NCI-H1105 (cell line): ENCODE measurements around the gene SIAH3.
"Not testable (repeated sequence)": the region's sequence is repeated elsewhere in the genome, so short reads cannot be mapped to it uniquely, and the experiment has no call there.

ENCODE experiments used
- DNase-seq: peaks from one replicate; lab custom pipeline; 2025; lab: John Stamatoyannopoulos, UW

The SIAH3 gene

DNA sequence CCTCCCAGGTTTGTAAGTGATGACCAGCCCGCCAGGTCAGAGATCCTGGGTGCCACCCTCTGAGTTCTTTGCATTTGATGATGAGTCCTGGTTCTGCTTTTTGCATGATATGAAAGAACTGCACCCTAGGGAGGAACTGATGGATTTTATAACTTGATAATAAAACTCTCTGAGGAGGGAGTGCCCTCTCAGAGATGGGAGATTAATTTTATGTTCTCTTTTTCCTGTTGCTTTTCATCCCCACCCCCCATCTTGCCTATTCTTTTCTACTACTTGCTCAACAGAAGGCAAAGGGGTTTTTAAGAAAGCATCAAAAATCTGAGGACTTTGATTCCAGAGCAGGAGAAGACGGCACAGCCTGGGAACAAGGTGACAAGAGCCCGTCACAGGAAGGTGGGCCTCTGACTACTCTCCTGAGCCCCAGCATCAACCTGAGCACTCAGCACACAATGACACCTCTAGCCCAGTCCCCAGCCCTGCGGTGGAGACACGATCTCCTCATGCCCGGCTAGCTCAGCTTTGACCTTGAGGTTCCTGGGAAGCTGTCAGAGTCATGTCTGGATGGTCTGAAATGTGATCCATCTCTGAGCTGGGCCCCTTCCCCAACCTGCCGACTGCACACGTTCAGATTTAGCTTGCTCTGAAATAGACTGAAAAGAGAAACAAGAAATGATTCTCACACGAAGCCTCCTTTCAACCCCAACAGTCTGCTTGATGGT lies 69.1 kb downstream of the SIAH3 start:
- DNase-seq, result no peak

GRCh38 chr13:45781553-45782326 lies 69.8 kb downstream of the SIAH3 start:
- peak; percentile 85 for DNase-seq

DNA sequence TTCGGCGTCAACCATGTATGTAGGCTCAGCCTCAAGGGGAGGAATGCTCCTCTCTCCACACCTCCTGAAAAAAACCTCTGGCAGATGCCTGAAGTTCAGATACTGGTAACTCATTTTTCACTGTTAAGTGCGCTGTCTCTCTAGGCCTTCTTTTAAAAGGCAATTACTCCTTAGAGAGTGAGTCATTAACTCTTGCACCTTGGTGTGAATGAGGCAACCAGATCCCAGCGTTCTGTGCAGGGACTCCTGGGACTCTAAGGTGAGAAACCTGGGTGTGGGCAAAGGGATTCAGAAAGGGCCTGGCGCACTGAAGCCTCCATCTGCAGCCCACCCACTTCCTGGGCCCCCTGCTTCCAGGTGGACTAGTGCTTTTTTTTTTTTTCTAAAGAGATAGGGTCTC lies 71.7 kb downstream of the SIAH3 start:
- DNase-seq, result no peak

DNA sequence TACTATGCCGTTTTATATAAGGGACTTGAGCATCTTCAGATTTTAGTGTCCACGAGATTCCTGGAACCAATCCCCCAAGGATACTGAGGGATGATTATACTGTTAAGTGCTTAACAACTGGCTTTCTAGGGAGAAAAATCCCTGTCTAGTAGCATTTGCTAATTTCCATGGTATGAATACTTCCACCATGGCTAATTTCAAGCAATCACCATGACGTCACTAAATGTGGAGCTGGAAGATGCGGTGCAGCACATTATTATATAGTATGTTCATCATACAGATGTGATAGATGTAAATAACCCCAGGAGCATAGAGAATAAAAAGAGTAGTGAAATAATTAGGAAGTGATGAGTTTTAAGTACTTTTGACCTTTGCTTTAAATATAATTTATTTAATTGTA lies 72.7 kb downstream of the SIAH3 start:
- DNase-seq, result no peak

DNA sequence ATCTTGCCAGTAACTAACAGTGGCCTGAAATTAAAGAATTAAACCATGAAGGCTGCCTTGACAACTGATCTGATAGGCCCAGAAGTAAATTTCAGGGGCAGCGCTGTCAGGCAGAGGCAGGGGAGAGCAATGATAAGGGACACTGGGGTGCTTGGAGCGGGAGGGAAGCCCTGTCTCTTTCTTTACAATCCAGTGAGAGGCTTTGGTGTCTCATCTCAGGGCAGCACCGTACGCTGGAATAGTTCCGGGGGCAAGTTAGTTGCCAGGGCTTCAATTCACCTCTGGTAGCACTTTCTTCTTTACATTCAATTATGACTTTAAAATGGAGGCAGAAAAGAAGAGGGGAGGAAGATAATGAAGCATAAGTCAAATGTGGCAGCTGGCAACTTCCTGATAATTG lies 74.8 kb downstream of the SIAH3 start:
- no peak for DNase-seq

GRCh38 chr13:45775401-45775963 lies 76.1 kb downstream of the SIAH3 start:
- DNase-seq, result no peak

DNA sequence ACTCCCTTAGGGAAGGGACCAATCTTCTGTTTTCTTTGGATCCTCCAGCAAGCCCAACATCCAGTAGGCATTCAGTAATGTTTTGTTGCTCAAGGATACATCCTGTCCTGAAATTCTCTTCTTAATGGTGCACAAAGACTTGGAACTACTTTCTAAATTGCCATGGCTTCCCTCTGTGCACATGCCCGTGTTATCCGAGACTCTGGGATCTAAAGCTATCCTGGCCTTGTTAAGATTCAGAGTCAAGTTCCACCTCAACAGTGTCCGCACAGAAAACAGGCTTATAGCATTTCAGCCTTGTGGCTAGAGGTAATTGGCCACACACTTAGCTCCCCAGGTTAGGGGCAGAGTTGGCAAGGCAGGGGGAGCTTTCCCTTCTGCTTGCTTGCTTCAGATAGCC lies 77.6 kb downstream of the SIAH3 start:
- DNase-seq, result no peak

- DNase-seq, result no peak
These were observed 78.3 kb downstream of the SIAH3 start for GRCh38 chr13:45773236-45773635.

DNA sequence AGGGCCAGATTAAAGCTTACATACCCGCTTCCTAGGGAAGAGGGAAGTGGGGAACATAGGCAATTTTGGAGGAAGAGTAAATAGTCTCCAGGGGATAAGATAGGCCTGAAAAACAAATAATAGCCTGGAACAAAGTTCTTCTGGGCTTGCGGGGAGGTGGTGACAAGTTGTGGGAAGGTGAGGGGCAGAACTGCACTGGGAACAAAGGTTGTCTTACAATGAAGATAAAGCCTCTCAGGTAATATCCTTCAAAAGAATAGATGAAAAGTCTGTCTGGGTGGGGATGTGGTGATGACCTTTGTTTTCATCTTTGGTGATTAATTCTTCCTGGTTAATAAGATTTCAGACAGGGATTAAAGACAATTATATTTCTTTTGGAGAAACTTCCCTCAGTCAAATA lies 80.7 kb downstream of the SIAH3 start:
- no peak for DNase-seq

DNA sequence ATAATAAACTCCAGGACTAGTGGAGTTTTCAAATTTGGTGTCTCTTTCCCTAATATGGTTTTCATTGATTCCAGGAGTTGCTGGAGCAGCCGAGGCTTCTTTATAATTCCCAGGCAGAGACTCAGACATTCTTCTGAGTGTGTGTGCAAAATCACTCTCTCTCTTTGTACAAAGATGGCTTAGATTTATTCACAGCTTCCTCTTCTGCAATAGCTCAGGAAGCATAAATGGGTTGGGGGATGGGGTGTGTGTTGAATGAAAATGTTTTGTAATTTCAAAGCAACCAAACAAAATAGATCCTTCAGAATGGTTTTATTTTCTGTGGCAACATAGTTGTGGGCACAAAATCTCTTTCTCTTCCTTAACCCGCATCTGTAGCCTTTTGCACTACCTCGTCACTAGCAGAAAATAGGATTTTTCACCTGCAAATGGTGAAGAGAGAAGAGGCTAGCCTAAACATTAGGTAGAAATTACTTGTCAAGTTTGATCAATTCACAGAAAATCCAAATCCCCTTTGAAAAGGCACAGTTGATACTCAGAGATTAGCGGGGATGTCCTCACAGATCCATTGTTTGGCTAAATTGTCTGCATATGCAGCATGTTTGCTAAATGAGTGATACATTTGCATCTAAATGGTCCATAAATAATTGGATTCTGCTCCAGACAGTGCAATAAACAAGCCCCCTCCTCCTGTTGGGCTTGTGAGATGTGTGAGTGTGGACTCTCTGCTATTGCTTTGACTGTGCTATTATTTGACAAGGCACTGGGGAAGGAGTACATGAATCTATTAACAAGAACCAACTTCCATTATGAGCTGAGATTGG lies 82.7 kb downstream of the SIAH3 start:
- DNase-seq, result no peak

DNA sequence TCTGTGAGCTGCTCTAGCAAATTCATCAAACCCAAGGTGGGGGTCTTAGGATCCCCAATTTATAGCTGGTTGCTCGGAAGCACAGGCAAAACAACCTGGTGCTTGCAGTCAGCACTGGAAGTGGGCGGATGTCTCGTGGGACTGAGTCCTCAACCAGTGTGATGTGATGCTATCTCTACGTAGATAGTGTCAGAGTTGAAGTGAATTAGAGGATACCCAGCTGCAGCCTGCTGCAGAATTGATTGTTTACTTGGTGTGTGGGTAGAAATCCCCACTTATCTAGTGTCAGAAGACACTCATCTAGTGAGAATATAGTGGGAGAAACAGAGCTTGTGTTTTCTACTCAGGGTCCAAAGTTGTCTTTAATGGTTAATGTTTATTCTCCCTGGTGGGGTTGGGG lies 86.1 kb downstream of the SIAH3 start:
- DNase-seq, result no peak

DNA sequence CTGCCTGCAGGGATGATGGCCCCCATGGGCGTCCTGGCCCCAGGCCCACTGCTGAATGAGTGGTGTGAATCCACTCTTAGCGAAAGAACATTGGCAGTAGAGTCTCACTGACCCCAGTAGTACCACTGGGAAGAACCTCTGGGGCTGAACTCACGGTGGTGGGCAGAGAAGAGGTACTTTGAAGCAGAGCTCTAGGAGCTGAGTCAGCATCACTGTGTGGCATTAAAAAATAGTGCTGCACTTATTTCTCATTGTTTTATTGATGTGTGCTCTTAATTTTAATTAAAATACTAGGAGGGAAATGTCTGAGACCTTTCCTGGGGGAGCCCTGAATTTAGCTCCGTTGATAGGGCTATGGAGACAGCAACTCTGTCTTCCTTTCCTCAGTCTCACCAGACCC lies 88.1 kb downstream of the SIAH3 start:
- DNase-seq, result no peak

- not testable (repeated sequence) for DNase-seq
These were observed 94.0 kb downstream of the SIAH3 start for GRCh38 chr13:45757589-45757988.

GRCh38 chr13:45756498-45756897 lies 95.1 kb downstream of the SIAH3 start:
- not testable (repeated sequence) for DNase-seq

DNA sequence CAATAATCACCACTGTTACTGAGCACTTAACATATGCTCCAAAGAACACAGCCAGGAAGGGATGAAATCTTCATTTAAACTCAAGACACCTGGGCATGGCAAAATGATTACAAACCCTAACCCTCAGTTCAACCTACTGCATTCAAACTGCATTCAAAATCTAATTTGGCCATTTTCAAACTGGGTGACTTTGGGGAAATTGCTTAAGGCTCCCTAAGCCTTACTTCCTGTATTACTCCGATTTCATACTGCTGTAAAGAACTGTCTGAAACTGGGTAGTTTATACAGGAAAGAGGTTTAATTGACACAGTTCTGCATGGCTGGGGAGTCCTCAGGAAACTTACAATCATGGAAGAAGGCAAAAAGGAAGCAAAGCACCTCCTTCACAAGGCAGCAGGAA lies 99.0 kb downstream of the SIAH3 start:
- no peak for DNase-seq

GRCh38 chr13:45751885-45752284 lies 99.7 kb downstream of the SIAH3 start:
- DNase-seq, result no peak

DNA sequence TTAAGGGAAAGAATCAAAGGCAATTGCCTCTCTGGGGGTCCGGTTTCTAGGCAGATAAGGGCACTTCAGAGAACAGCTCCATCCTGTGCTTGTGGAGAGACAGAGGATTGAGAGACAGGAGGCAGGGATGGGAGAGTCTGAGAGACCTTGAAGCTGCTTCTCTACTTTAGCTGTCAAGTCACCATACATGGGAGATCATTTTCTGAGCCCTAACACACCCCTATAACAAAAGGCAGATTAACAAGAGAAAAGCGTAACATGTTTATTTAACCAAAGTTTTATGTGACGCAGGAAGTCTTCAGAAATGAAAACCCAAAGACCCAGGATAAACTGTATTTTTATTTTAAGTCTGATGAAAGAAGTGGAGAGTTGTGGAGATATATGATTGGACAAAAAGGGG lies 101.0 kb downstream of the SIAH3 start:
- no peak for DNase-seq

DNA sequence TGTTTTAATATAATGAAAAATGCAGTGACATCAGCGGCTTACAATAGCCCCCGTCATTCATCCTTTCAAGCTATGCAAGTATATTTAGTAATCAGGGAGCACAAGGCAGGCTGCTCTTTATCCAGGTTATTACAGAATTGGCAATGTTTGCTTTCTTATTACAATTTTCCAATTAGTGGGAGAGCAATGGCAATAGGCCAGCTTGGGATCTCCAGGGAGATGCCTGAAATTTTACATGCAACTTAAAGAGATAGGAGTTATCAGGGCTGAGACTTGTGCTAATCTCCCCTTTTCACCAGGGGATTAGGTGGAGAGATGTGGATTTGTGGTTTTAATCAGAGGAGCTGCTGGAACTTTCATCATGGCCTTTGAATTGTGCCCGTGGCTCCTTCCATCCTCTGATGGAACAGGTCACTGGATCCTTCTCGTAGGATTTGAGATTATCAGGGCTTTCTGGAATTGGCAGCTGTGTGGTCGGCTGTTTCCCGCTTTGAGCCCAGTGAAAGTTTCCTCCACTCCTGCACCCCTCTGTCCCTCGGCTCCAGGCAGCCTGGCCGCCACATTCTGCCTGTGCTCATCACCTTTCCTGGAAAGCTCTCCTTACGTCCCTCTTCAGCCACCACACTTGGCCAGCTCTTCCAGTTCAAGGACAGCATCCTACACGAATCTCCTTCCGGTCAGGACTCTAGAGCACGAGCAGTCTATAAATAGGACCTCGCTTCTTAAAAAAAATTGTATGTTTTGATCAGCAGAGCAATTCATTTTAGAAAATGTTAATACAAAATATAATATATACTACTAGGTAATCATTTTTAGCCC lies 102.4 kb downstream of the SIAH3 start:
- peak; percentile 23 for DNase-seq

GRCh38 chr13:45747071-45747470 lies 104.5 kb downstream of the SIAH3 start:
- no peak for DNase-seq

DNA sequence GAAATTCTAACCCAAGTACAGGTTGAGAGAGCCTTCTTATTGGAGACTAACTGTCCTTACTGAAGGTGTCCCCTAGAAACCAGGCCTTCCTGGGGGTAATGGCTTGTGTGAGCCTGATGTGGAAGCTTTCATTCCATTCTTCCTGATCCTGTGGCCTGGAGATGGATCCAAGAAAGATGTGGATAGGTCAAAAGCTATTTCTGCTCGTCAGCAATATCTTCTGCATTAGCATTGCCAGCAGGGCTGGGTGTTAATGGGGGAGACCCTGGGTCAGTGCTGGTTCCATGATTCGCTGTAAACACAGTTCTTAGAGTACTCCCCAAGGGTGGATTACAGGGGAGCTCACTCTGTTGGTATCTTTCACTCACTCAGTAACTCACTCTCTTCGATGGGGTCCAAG lies 106.6 kb downstream of the SIAH3 start:
- DNase-seq, result no peak

GRCh38 chr13:45742985-45743384 lies 108.6 kb downstream of the SIAH3 start:
- no peak for DNase-seq
